WTC11 (cell line): ENCODE results near the gene SLC13A5. TPM values are rescaled to one million over a fixed set of nuclear protein-coding genes. Genes with fewer than 3 reads are reported as not detected.

Source experiments
- ATAC-seq: fragments of 200-7000 bp; cut with Tn5 transposase; 2 replicates; pipeline ENCODE4 v1.10.0; 2021; ENCODE audit warnings: mild to moderate bottlenecking, moderate library complexity
- CTCF ChIA-PET: fragments of 300-600 bp; sonication (Branson Sonifier 250); formaldehyde crosslinking; loops from one replicate; lab custom pipeline; 2021; ENCODE audit warnings: antibody characterized with exemption; lab: Charles Lee
- POLR2A ChIA-PET: fragments of 350-600 bp; sonication (Branson Sonifier 250); formaldehyde crosslinking; loops from one replicate; lab custom pipeline; 2021; ENCODE audit warnings: antibody characterized with exemption; lab: Charles Lee
- DNase-seq: peaks from one replicate; pipeline ENCODE4 v3.0.0; 2021; ENCODE audit warnings: low spot score
- H3K27ac Mint-ChIP-seq: 2 replicates; pipeline ENCODE4 v1.8.0; 2021; ENCODE audit warnings: mixed read lengths
- H3K27me3 Mint-ChIP-seq: 2 replicates; pipeline ENCODE4 v1.8.0; 2021; ENCODE audit warnings: low read depth, mild to moderate bottlenecking, moderate library complexity, mixed read lengths
- H3K36me3 Mint-ChIP-seq: 2 replicates; pipeline ENCODE4 v1.8.0; 2021; ENCODE audit warnings: mixed read lengths
- H3K4me1 Mint-ChIP-seq: 2 replicates; pipeline ENCODE4 v1.8.0; 2022; ENCODE audit warnings: mixed read lengths
- H3K4me3 Mint-ChIP-seq: 2 replicates; pipeline ENCODE4 v1.8.0; 2021; ENCODE audit warnings: mild to moderate bottlenecking, moderate library complexity, mixed read lengths
- H3K9me3 Mint-ChIP-seq: 2 replicates; pipeline ENCODE4 v1.8.0; 2021; ENCODE audit warnings: mixed read lengths
- AR ChIP-seq: fragments of 250-450 bp; sonication (Bioruptor Pico); IDR thresholded peaks from 2 replicates; pipeline ENCODE4 v1.9.0; 2021; ENCODE audit warnings: mild to moderate bottlenecking
- ATF2 ChIP-seq: sonication (generic); formaldehyde crosslinking; IDR thresholded peaks from 2 replicates; pipeline ENCODE4 v1.8.1; 2022; ENCODE audit warnings: low read depth, missing genetic modification reagents, borderline replicate concordance
- CREM ChIP-seq: sonication (generic); formaldehyde crosslinking; IDR thresholded peaks from 2 replicates; pipeline ENCODE4 v1.8.1; 2022; ENCODE audit warnings: mild to moderate bottlenecking, missing genetic modification reagents, moderate library complexity
- E2F1 ChIP-seq: sonication (generic); formaldehyde crosslinking; IDR thresholded peaks from 2 replicates; pipeline ENCODE4 v1.8.0; 2022; ENCODE audit warnings: mild to moderate bottlenecking, missing genetic modification reagents
- GABPB1 ChIP-seq: sonication (generic); formaldehyde crosslinking; IDR thresholded peaks from 2 replicates; pipeline ENCODE4 v1.8.1; 2023; ENCODE audit warnings: mild to moderate bottlenecking, missing genetic modification reagents
- KAT7 ChIP-seq: sonication (generic); formaldehyde crosslinking; IDR thresholded peaks from 2 replicates; pipeline ENCODE4 v1.8.1; 2023; ENCODE audit warnings: missing genetic modification reagents, mild to moderate bottlenecking, borderline replicate concordance
- MAX ChIP-seq: sonication (generic); formaldehyde crosslinking; IDR thresholded peaks from 2 replicates; pipeline ENCODE4 v1.8.0; 2022; ENCODE audit warnings: mild to moderate bottlenecking, missing genetic modification reagents
- MXD4 ChIP-seq: fragments of 250-450 bp; sonication (Bioruptor Pico); IDR thresholded peaks from 2 replicates; pipeline ENCODE4 v1.8.0; 2021; ENCODE audit warnings: mild to moderate bottlenecking, moderate library complexity, borderline replicate concordance
- NFYB ChIP-seq: sonication (generic); formaldehyde crosslinking; conservative IDR thresholded peaks from 2 replicates; pipeline ENCODE4 v1.8.0; 2022; ENCODE audit warnings: low read depth, missing genetic modification reagents
- NR2C2 ChIP-seq: sonication (generic); formaldehyde crosslinking; IDR thresholded peaks from 2 replicates; pipeline ENCODE4 v1.8.0; 2022; ENCODE audit warnings: mild to moderate bottlenecking, missing genetic modification reagents
- PREB ChIP-seq: sonication (generic); formaldehyde crosslinking; IDR thresholded peaks from 2 replicates; pipeline ENCODE4 v1.8.1; 2022; ENCODE audit warnings: mild to moderate bottlenecking, missing genetic modification reagents, moderate library complexity, borderline replicate concordance
- STAT6 ChIP-seq: sonication (generic); formaldehyde crosslinking; conservative IDR thresholded peaks from 2 replicates; pipeline ENCODE4 v1.8.1; 2023; ENCODE audit warnings: mild to moderate bottlenecking, low read depth, missing genetic modification reagents, moderate library complexity
- TEAD4 ChIP-seq: sonication (generic); formaldehyde crosslinking; IDR thresholded peaks from 2 replicates; pipeline ENCODE4 v1.8.0; 2022; ENCODE audit warnings: mild to moderate bottlenecking, missing genetic modification reagents
- USF2 ChIP-seq: sonication (generic); formaldehyde crosslinking; IDR thresholded peaks from 2 replicates; pipeline ENCODE4 v1.8.1; 2023; ENCODE audit warnings: mild to moderate bottlenecking, missing genetic modification reagents, moderate library complexity
- ZNF263 ChIP-seq: sonication (generic); formaldehyde crosslinking; IDR thresholded peaks from 2 replicates; pipeline ENCODE4 v1.8.1; 2022; ENCODE audit warnings: low read depth, mild to moderate bottlenecking, moderate library complexity, missing genetic modification reagents
- ZNF281 ChIP-seq: sonication (generic); formaldehyde crosslinking; IDR thresholded peaks from 2 replicates; pipeline ENCODE4 v1.8.0; 2023; ENCODE audit warnings: mild to moderate bottlenecking, missing genetic modification reagents
- ZNF396 ChIP-seq: fragments of 250-450 bp; sonication (Bioruptor Pico); IDR thresholded peaks from 2 replicates; pipeline ENCODE4 v1.8.0; 2021; ENCODE audit warnings: mild to moderate bottlenecking, moderate library complexity, borderline replicate concordance
- ZNF416 ChIP-seq: fragments of 250-450 bp; sonication (Bioruptor Pico); IDR thresholded peaks from 2 replicates; pipeline ENCODE4 v1.9.0; 2021; ENCODE audit warnings: mild to moderate bottlenecking, inconsistent platforms
- total RNA-seq: library from RNA; stranded (reverse); gene quantifications from 3 replicates; pipeline ENCODE4 v1.2.3, GENCODE V29; 2021

The SLC13A5 gene
- total RNA-seq, 1 experiment from 2014 or later: 1.8 TPM

- H3K27ac Mint-ChIP-seq: no peak overlapping the region
- no peak for DNase-seq
- H3K27me3 Mint-ChIP-seq: no peaks in the 10 kb centered on the region; the same call in 1 of the 2 replicates
- no peaks in the 10 kb centered on the region for H3K4me1 Mint-ChIP-seq
- CTCF ChIA-PET: interaction anchor here (2.2 kb wide), 1 partner anchor 11 kb away, joined by 14 read pairs; no protein-coding TSS in a partner anchor
- TF ChIP-seq NFYB (no peak), AR (CRISPR knock-in tag) (no peak), GABPB1 (CRISPR knock-in tag) (no peak), STAT6 (no peak)
- H3K36me3 Mint-ChIP-seq: no peaks in the 10 kb centered on the region
- no peak overlapping the region for H3K4me3 Mint-ChIP-seq
- ATAC-seq: no peak
- POLR2A ChIA-PET: no interaction called here
- H3K9me3 Mint-ChIP-seq: no peaks in the 10 kb centered on the region
Measured at GRCh38 chr17:6690641-6691040, 22.5 kb downstream of the SLC13A5 start.

- H3K36me3 Mint-ChIP-seq: no peaks in the 10 kb centered on the region
- TF ChIP-seq E2F1 (CRISPR knock-in tag) (no peak), MXD4 (CRISPR knock-in tag) (no peak), ZNF263 (CRISPR knock-in tag) (no peak), ZNF281 (CRISPR knock-in tag) (no peak), MAX (CRISPR knock-in tag) (no peak), CREM (CRISPR knock-in tag) (no peak), ATF2 (CRISPR knock-in tag) (no peak), GABPB1 (CRISPR knock-in tag) (no peak), NR2C2 (CRISPR knock-in tag) (no peak), PREB (CRISPR knock-in tag) (no peak), ZNF396 (CRISPR knock-in tag) (no peak), KAT7 (CRISPR knock-in tag) (no peak), TEAD4 (CRISPR knock-in tag) (no peak), ZNF416 (CRISPR knock-in tag) (no peak), USF2 (CRISPR knock-in tag) (no peak)
- no peaks in the 10 kb centered on the region for H3K4me1 Mint-ChIP-seq
- POLR2A ChIA-PET: no interaction called here
- CTCF ChIA-PET: interaction anchor here (1.3 to 2.2 kb wide), 3 partner anchors 12 to 165 kb away, joined by 3 to 14 read pairs (median 4); partner anchors contain the start of gene SLC13A5
- no peaks in the 10 kb centered on the region; the same call in 1 of the 2 replicates for H3K27me3 Mint-ChIP-seq
- no peak overlapping the region for H3K4me3 Mint-ChIP-seq
- H3K9me3 Mint-ChIP-seq: no peaks in the 10 kb centered on the region
- H3K27ac Mint-ChIP-seq: no peak overlapping the region
- ATAC-seq (no peak), DNase-seq (no peak)
Measured at GRCh38 chr17:6688944-6689343, 24.2 kb downstream of the SLC13A5 start.
